MM.1S (cell line): ENCODE measurements around the gene NFKBIE.

Source experiments
- DNase-seq: peaks from one replicate; pipeline ENCODE4 v3.0.0-alpha.2; 2015
- H2AFZ ChIP-seq: fragments of 300-600 bp; sonication (generic); 2 replicates; pipeline ENCODE4 v1.6.0; 2016; ENCODE audit warnings: antibody characterized with exemption, low read length
- H3F3A ChIP-seq: fragments of 300-600 bp; sonication (generic); 2 replicates; pipeline ENCODE4 v1.6.1; 2016; ENCODE audit warnings: mild to moderate bottlenecking, antibody characterized with exemption, low read length, moderate library complexity, mixed read lengths; ENCODE audit not compliant: insufficient read depth
- H3K27ac ChIP-seq: fragments of 300-600 bp; sonication (generic); 2 replicates; pipeline ENCODE4 v1.5.1; 2016; ENCODE audit warnings: mild to moderate bottlenecking, low read length
- H3K27me3 ChIP-seq: fragments of 300-600 bp; sonication (generic); replicated peaks from 2 replicates; pipeline ENCODE4 v1.6.0; 2016; ENCODE audit warnings: low read length; ENCODE audit not compliant: insufficient read depth
- H3K36me3 ChIP-seq: fragments of 300-600 bp; sonication (generic); replicated peaks from 2 replicates; pipeline ENCODE4 v1.6.1; 2016; ENCODE audit warnings: mild to moderate bottlenecking, low read length, mixed read lengths; ENCODE audit not compliant: insufficient read depth
- H3K4me1 ChIP-seq: fragments of 300-600 bp; sonication (generic); 2 replicates; pipeline ENCODE4 v1.6.1; 2016; ENCODE audit warnings: low read length, mixed read lengths
- H3K4me2 ChIP-seq: fragments of 300-600 bp; sonication (generic); 2 replicates; pipeline ENCODE4 v1.6.0; 2016; ENCODE audit warnings: low read depth, low read length
- H3K4me3 ChIP-seq: fragments of 300-600 bp; sonication (generic); 2 replicates; pipeline ENCODE4 v1.5.1; 2016; ENCODE audit warnings: low read length, mixed read lengths
- H3K79me2 ChIP-seq: fragments of 300-600 bp; sonication (generic); 2 replicates; pipeline ENCODE4 v1.6.1; 2016; ENCODE audit warnings: mixed run types, low read length, mixed read lengths
- H3K9ac ChIP-seq: fragments of 300-600 bp; sonication (generic); 2 replicates; pipeline ENCODE4 v1.6.1; 2016; ENCODE audit warnings: low read length, mixed read lengths
- H3K9me2 ChIP-seq: fragments of 300-600 bp; sonication (generic); replicated peaks from 2 replicates; pipeline ENCODE4 v1.6.1; 2016; ENCODE audit warnings: mild to moderate bottlenecking, low read length, mixed read lengths; ENCODE audit not compliant: insufficient read depth
- H3K9me3 ChIP-seq: fragments of 300-600 bp; sonication (generic); replicated peaks from 2 replicates; pipeline ENCODE4 v1.6.1; 2016; ENCODE audit warnings: mild to moderate bottlenecking, low read length, mixed read lengths; ENCODE audit not compliant: insufficient read depth
- H4K20me1 ChIP-seq: fragments of 300-600 bp; sonication (generic); 2 replicates; pipeline ENCODE4 v1.6.1; 2016; ENCODE audit warnings: mild to moderate bottlenecking, low read length, moderate library complexity, mixed read lengths; ENCODE audit not compliant: insufficient read depth
- CTCF ChIP-seq: fragments of 300-600 bp; sonication (generic); IDR thresholded peaks from 2 replicates; pipeline ENCODE4 v1.5.1; 2016; ENCODE audit warnings: antibody characterized with exemption, low read length, mixed read lengths
- EZH2 ChIP-seq: fragments of 300-600 bp; sonication (generic); optimal IDR thresholded peaks from 2 replicates; pipeline ENCODE3; 2017; ENCODE audit warnings: low read depth, mild to moderate bottlenecking, antibody characterized with exemption, low read length, mixed read lengths
- EZH2phosphoT487 ChIP-seq: fragments of 300-600 bp; sonication (generic); IDR thresholded peaks from 2 replicates; pipeline ENCODE4 v1.6.1; 2018; ENCODE audit warnings: antibody characterized with exemption, low read length

Gene NFKBIE

GRCh38 chr6:44245912-44246662 lies 19.3 kb downstream of the NFKBIE start:
- TF ChIP-seq CTCF: peak; percentile 23
- TF ChIP-seq EZH2: no peak
- no peak for TF ChIP-seq EZH2phosphoT487
- Histone ChIP-seq H4K20me1 (peaks cover 37% of the 10 kb centered on the region), H3K27ac (peak overlapping the region; percentile 85), H3K79me2 (peaks cover 49% of the 10 kb centered on the region), H3K9ac (peak overlapping the region; percentile 99), H3K9me2 (no peaks in the 10 kb centered on the region), H3K36me3 (peaks cover 9% of the 10 kb centered on the region), H3K4me2 (peak overlapping the region; percentile 93), H3K9me3 (no peaks in the 10 kb centered on the region), H3F3A (peaks cover 46% of the 10 kb centered on the region), H2AFZ (peak overlapping the region; percentile 91), H3K4me3 (peak overlapping the region; percentile 99), H3K27me3 (no peaks in the 10 kb centered on the region), H3K4me1 (peaks cover 24% of the 10 kb centered on the region)
- DNase-seq: peak; percentile 86

- peak overlapping the region; percentile 93 for H3K4me2 ChIP-seq
- peak overlapping the region; percentile 91 for H2AFZ ChIP-seq
- H3K27me3 ChIP-seq: no peaks in the 10 kb centered on the region
- peak overlapping the region; percentile 99 for H3K4me3 ChIP-seq
- peak overlapping the region; percentile 85; the same call in 1 of the 2 replicates for H3K27ac ChIP-seq
- peaks cover 31% of the 10 kb centered on the region for H4K20me1 ChIP-seq
- peaks cover 19% of the 10 kb centered on the region for H3K4me1 ChIP-seq
- peaks cover 43% of the 10 kb centered on the region for H3K79me2 ChIP-seq
- H3K36me3 ChIP-seq: peaks cover 3% of the 10 kb centered on the region; the same call in 1 of the 2 replicates
- H3K9me3 ChIP-seq: no peaks in the 10 kb centered on the region
- no peak for DNase-seq
- no peak for TF ChIP-seq CTCF
- no peak for TF ChIP-seq EZH2
- no peak for TF ChIP-seq EZH2phosphoT487
- H3F3A ChIP-seq: peaks cover 39% of the 10 kb centered on the region
- H3K9me2 ChIP-seq: no peaks in the 10 kb centered on the region
- H3K9ac ChIP-seq: peak overlapping the region; percentile 99; the same call in 1 of the 2 replicates
Observed at GRCh38 chr6:44245391-44245911, 19.9 kb downstream of the NFKBIE start.

GRCh38 chr6:44243345-44243744 lies 22.0 kb downstream of the NFKBIE start:
- no peak overlapping the region for H3K4me2 ChIP-seq
- no peak overlapping the region for H2AFZ ChIP-seq
- no peaks in the 10 kb centered on the region for H3K9me3 ChIP-seq
- H3K9ac ChIP-seq: no peak overlapping the region
- H4K20me1 ChIP-seq: peaks cover 10% of the 10 kb centered on the region
- no peak overlapping the region for H3K27ac ChIP-seq
- no peaks in the 10 kb centered on the region; the same call in 1 of the 2 replicates for H3K36me3 ChIP-seq
- no peaks in the 10 kb centered on the region for H3K9me2 ChIP-seq
- H3F3A ChIP-seq: peaks cover 20% of the 10 kb centered on the region
- DNase-seq: no peak
- H3K4me3 ChIP-seq: no peak overlapping the region
- H3K4me1 ChIP-seq: peaks cover 8% of the 10 kb centered on the region
- TF ChIP-seq EZH2phosphoT487 (no peak), EZH2 (no peak), CTCF (no peak)
- H3K27me3 ChIP-seq: no peaks in the 10 kb centered on the region
- H3K79me2 ChIP-seq: peaks cover 22% of the 10 kb centered on the region
